HepG2 (cell line): ENCODE measurements around the gene ITPR1. TPM values are rescaled to one million over a fixed set of nuclear protein-coding genes. Genes with fewer than 3 reads are reported as not detected.

ENCODE experiments used
- ATF7-NPFF ChIP-seq: sonication (generic); formaldehyde crosslinking; IDR thresholded peaks from 2 replicates; pipeline ENCODE4 v1.8.1; 2023; ENCODE audit warnings: mild to moderate bottlenecking, low read depth, missing genetic modification reagents, moderate library complexity
- CREM ChIP-seq, 2 experiments: sonication (generic) in 1 of 2; formaldehyde crosslinking in 1 of 2; IDR thresholded peaks; 2 replicates each; pipeline versions ENCODE4 v1.4.0 to v1.6.1; 2016 to 2020; ENCODE audit warnings: antibody characterized with exemption in 1 of 2, mild to moderate bottlenecking in 1 of 2, missing genetic modification reagents in 1 of 2
- GABPA ChIP-seq, 2 experiments: IDR thresholded peaks; 2 replicates each; pipeline ENCODE4 v1.6.1; 2011 to 2016; ENCODE audit warnings: low read depth in 2 of 2, low read length in 1 of 2, missing biosample characterization in 1 of 2, missing genetic modification characterization in 1 of 2
- GATAD2A ChIP-seq: IDR thresholded peaks from 2 replicates; pipeline ENCODE4 v1.6.1; 2016
- MAF1 ChIP-seq: sonication (generic); formaldehyde crosslinking; IDR thresholded peaks from 2 replicates; pipeline ENCODE4 v1.5.0; 2020; ENCODE audit warnings: missing genetic modification reagents, borderline replicate concordance
- MTA3 ChIP-seq: sonication (generic); formaldehyde crosslinking; IDR thresholded peaks from 2 replicates; pipeline ENCODE4 v1.4.0; 2020; ENCODE audit warnings: missing genetic modification reagents
- PHF21A ChIP-seq: sonication (generic); formaldehyde crosslinking; IDR thresholded peaks from 2 replicates; pipeline ENCODE4 v1.5.0; 2020; ENCODE audit warnings: mild to moderate bottlenecking, missing genetic modification reagents
- SOX13 ChIP-seq, 3 experiments: fragments of 450-650 bp in 1 of 3; sonication (generic) in 1 of 3; formaldehyde crosslinking in 1 of 3; IDR thresholded peaks in 2 of 3; conservative IDR thresholded peaks in 1 of 3; 2 replicates each; pipeline versions ENCODE4 v1.5.0 to v1.6.1; 2016 to 2020; ENCODE audit warnings: antibody characterized with exemption in 1 of 3, mild to moderate bottlenecking in 1 of 3, missing compliant biosample characterization in 1 of 3, missing genetic modification reagents in 1 of 3, moderate library complexity in 1 of 3
- SOX5 ChIP-seq: IDR thresholded peaks from 2 replicates; pipeline ENCODE4 v1.6.1; 2016; ENCODE audit warnings: borderline replicate concordance
- SOX6 ChIP-seq, 2 experiments: fragments of 450-650 bp in 1 of 2; sonication (generic) in 1 of 2; formaldehyde crosslinking in 1 of 2; IDR thresholded peaks; 2 replicates each; pipeline versions ENCODE4 v1.4.0 to v1.6.1; 2017 to 2020; ENCODE audit warnings: antibody characterized with exemption in 1 of 2, mild to moderate bottlenecking in 1 of 2, missing genetic modification reagents in 1 of 2
- ZFX ChIP-seq: sonication (generic); formaldehyde crosslinking; IDR thresholded peaks from 2 replicates; pipeline ENCODE4 v1.4.0; 2020; ENCODE audit warnings: mild to moderate bottlenecking, low read depth, missing genetic modification reagents, moderate library complexity
- ZNF644 ChIP-seq: IDR thresholded peaks from 2 replicates; pipeline ENCODE4 v1.6.1; 2016; ENCODE audit warnings: low read depth
- ZNF788 ChIP-seq: sonication (generic); formaldehyde crosslinking; IDR thresholded peaks from 2 replicates; pipeline ENCODE4 v1.5.0; 2020; ENCODE audit warnings: mild to moderate bottlenecking, missing genetic modification reagents, borderline replicate concordance
- polyA plus RNA-seq, 8 experiments: library from polyadenylated mRNA; depleted of rRNA in 3 of 8; stranded (reverse) in 7 of 8; unstranded in 1 of 8; fragments of >200 nt; fragmentation: Illumina TruSeq in 4 of 8; extraction: Trizol in 4 of 8; gene quantifications; 2 replicates each; pipeline versions ENCODE4 v1.2.1 to v1.2.3, GENCODE V29; 2011 to 2016; ENCODE audit warnings: low read depth in 4 of 8, missing spikeins in 1 of 8, mixed read lengths in 1 of 8; ENCODE audit not compliant: insufficient read depth in 1 of 8
- total RNA-seq, 5 experiments: library from RNA; depleted of rRNA; stranded (reverse); fragments of >200 nt; fragmentation: Illumina TruSeq; extraction: Trizol; gene quantifications; 2 replicates each; pipeline ENCODE4 v1.2.3, GENCODE V29; 2016; ENCODE audit warnings: low read depth in 1 of 5
- TF ChIP-seq, protein P1 (sequence below): IDR thresholded peaks from 2 replicates; pipeline ENCODE4 v1.4.0; 2020; ENCODE audit warnings: mild to moderate bottlenecking, missing genetic modification reagents
- TF ChIP-seq, protein P2 (sequence below): sonication (generic); formaldehyde crosslinking; IDR thresholded peaks from 2 replicates; pipeline ENCODE4 v1.4.0; 2020; ENCODE audit warnings: low read depth, missing genetic modification reagents

Gene ITPR1
- total and polyA plus RNA-seq, 2 of the 13 experiments (the other 11 are each of a cell fraction or from before 2014, with no cell fraction given): 10.0 to 11.4 TPM

DNA sequence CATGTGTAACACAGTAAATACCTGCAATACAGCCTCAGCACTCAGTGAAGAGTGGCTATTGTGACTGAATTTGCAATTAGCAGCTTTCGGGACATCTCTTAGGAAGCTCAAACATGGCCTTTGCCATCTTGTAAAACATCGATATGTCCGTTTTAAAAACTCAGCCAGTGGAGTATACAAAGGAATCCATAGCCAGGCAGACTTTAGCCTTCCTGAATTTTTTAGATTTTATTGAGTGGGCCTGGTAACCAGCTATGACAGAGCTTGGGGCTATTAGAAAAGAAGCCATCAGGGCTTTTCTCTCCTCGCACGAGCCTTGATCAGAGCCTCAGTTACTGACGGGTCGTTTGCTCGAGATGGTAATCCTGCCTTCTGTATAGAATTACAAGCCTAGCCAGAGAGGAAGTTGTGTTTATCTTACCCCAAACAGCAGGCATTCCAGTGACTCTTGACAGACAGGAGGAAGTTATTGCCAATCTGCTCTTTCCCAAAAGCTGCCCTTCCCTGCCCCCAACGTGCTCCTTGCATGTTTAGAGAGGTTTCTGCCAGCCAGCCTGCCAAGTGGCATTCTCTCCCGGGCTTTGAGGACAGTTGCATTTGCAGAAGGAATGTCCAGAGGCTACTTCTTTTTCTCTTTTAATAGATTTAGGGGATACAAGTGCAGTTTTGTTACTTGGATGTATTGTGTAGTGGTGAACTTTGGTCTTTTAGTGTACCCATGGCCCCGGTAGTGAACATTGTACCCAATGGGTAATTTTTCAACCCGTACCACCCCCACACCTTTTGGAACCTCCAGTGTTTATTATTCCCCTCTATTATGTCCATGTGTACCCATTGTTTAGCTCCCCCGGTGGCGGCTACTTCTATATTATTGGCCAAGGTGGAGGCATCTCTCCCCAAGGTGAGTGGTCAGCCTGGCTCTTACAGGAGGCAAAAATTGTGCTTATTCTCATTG, 40.6 kb downstream of the ITPR1 start (continued):
- TF ChIP-seq SOX6 (IDR thresholded peaks at IDR 0.05): no peak
- peak; percentile 72 for TF ChIP-seq SOX6 (CRISPR knock-in tag; IDR thresholded peaks at IDR 0.05)
- no peak for TF ChIP-seq MAF1 (CRISPR knock-in tag)
- no peak for TF ChIP-seq GABPA (IDR thresholded peaks at IDR 0.05; ENCODE audit: low read depth, low read length)
- TF ChIP-seq GABPA (CRISPR knock-in tag; IDR thresholded peaks at IDR 0.05; ENCODE audit: low read depth): 0 out of 2 replicates have a peak, but pooled peaks have one; percentile 12
- 0 out of 2 replicates have a peak, but pooled peaks have one; percentile 14 for TF ChIP-seq SOX5 (CRISPR knock-in tag)
- peak; percentile 23; the same call in 1 of the 2 replicates for TF ChIP-seq ZFX (CRISPR knock-in tag)
- TF ChIP-seq, protein P1, sequence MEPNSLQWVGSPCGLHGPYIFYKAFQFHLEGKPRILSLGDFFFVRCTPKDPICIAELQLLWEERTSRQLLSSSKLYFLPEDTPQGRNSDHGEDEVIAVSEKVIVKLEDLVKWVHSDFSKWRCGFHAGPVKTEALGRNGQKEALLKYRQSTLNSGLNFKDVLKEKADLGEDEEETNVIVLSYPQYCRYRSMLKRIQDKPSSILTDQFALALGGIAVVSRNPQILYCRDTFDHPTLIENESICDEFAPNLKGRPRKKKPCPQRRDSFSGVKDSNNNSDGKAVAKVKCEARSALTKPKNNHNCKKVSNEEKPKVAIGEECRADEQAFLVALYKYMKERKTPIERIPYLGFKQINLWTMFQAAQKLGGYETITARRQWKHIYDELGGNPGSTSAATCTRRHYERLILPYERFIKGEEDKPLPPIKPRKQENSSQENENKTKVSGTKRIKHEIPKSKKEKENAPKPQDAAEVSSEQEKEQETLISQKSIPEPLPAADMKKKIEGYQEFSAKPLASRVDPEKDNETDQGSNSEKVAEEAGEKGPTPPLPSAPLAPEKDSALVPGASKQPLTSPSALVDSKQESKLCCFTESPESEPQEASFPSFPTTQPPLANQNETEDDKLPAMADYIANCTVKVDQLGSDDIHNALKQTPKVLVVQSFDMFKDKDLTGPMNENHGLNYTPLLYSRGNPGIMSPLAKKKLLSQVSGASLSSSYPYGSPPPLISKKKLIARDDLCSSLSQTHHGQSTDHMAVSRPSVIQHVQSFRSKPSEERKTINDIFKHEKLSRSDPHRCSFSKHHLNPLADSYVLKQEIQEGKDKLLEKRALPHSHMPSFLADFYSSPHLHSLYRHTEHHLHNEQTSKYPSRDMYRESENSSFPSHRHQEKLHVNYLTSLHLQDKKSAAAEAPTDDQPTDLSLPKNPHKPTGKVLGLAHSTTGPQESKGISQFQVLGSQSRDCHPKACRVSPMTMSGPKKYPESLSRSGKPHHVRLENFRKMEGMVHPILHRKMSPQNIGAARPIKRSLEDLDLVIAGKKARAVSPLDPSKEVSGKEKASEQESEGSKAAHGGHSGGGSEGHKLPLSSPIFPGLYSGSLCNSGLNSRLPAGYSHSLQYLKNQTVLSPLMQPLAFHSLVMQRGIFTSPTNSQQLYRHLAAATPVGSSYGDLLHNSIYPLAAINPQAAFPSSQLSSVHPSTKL: peak; percentile 30; the same call in 1 of the 2 replicates
- TF ChIP-seq ATF7-NPFF (CRISPR knock-in tag): no peak
- TF ChIP-seq PHF21A (CRISPR knock-in tag): 0 out of 2 replicates have a peak, but pooled peaks have one; percentile 33
- 0 out of 2 replicates have a peak, but pooled peaks have one; percentile 12 for TF ChIP-seq SOX13 (IDR thresholded peaks at IDR 0.05)
- peak in 1 of 2 experiments; percentile 66; a peak in 2 of 4 replicates for TF ChIP-seq SOX13 (CRISPR knock-in tag; conservative IDR thresholded peaks at IDR 0.05 in 1 of 2, IDR thresholded peaks at IDR 0.05 in 1 of 2)
- 0 out of 2 replicates have a peak, but pooled peaks have one; percentile 24 for TF ChIP-seq CREM (IDR thresholded peaks at IDR 0.05)
- TF ChIP-seq CREM (CRISPR knock-in tag; IDR thresholded peaks at IDR 0.05): no peak
- 0 out of 2 replicates have a peak, but pooled peaks have one; percentile 10 for TF ChIP-seq ZNF644 (CRISPR knock-in tag)
- TF ChIP-seq, protein P2, sequence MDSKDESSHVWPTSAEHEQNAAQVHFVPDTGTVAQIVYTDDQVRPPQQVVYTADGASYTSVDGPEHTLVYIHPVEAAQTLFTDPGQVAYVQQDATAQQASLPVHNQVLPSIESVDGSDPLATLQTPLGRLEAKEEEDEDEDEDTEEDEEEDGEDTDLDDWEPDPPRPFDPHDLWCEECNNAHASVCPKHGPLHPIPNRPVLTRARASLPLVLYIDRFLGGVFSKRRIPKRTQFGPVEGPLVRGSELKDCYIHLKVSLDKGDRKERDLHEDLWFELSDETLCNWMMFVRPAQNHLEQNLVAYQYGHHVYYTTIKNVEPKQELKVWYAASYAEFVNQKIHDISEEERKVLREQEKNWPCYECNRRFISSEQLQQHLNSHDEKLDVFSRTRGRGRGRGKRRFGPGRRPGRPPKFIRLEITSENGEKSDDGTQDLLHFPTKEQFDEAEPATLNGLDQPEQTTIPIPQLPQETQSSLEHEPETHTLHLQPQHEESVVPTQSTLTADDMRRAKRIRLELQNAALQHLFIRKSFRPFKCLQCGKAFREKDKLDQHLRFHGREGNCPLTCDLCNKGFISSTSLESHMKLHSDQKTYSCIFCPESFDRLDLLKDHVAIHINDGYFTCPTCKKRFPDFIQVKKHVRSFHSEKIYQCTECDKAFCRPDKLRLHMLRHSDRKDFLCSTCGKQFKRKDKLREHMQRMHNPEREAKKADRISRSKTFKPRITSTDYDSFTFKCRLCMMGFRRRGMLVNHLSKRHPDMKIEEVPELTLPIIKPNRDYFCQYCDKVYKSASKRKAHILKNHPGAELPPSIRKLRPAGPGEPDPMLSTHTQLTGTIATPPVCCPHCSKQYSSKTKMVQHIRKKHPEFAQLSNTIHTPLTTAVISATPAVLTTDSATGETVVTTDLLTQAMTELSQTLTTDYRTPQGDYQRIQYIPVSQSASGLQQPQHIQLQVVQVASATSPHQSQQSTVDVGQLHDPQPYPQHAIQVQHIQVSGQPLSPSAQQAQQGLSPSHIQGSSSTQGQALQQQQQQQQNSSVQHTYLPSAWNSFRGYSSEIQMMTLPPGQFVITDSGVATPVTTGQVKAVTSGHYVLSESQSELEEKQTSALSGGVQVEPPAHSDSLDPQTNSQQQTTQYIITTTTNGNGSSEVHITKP (CRISPR knock-in tag): peak; percentile 57; the same call in 1 of the 2 replicates
- no peak for TF ChIP-seq MTA3 (CRISPR knock-in tag)
- 0 out of 2 replicates have a peak, but pooled peaks have one; percentile 23 for TF ChIP-seq ZNF788 (CRISPR knock-in tag)
- peak; percentile 12; the same call in 1 of the 2 replicates for TF ChIP-seq GATAD2A
